Activated CD8-positive, alpha-beta memory T cell treated with anti-CD3 and anti-CD28 coated beads, Interleukin-2, amount 50 U/mL, for 48 hours (primary cell): Measurements from ENCODE around the gene ZDBF2.
"Not testable (repeated sequence)": the region's sequence is repeated elsewhere in the genome, so short reads cannot be mapped to it uniquely, and the experiment has no call there.

Experiments used
- DNase-seq: peaks from one replicate; pipeline ENCODE4 v3.0.0-alpha.2; 2020

ZDBF2 gene

DNA sequence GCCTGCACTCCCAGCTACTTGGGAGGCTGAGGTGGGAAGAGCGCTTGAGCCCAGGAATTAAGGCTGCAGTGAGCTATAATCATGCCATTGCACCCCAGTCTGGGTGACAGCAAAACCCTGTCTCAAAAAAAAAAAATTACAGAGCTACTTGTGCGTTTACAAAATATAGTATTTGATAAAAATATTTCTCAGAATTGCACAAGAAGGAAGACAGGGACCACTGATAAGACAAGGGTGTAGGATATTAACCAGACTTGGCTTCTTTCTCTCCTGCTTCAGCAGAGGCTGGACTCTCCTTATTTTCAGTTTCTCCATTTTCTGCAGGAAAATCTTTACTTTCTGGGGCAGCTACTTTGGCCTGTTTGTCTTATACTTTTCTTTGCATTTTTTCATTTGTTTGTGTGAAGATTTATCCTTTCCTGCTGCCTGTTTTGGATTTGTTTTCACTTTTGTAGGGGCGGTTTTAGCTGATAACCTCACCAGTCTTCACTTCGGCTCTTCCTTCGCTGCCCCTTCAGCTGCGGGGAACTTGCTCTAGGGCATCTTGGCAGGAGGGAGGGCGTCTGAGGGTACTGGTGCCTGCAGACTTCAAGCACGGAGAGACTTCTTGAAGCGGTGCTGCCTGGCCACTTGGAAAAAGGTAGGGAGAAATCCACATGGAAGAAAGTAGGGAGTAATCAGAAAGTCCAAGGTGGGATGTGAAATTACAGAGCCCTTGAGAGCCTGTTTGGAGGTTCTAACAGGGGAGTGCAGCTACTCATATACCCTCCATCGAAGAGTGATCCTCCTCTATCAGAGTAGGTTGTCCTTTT is 14.9 kb upstream of the ZDBF2 start:
- DNase-seq = no peak

DNA sequence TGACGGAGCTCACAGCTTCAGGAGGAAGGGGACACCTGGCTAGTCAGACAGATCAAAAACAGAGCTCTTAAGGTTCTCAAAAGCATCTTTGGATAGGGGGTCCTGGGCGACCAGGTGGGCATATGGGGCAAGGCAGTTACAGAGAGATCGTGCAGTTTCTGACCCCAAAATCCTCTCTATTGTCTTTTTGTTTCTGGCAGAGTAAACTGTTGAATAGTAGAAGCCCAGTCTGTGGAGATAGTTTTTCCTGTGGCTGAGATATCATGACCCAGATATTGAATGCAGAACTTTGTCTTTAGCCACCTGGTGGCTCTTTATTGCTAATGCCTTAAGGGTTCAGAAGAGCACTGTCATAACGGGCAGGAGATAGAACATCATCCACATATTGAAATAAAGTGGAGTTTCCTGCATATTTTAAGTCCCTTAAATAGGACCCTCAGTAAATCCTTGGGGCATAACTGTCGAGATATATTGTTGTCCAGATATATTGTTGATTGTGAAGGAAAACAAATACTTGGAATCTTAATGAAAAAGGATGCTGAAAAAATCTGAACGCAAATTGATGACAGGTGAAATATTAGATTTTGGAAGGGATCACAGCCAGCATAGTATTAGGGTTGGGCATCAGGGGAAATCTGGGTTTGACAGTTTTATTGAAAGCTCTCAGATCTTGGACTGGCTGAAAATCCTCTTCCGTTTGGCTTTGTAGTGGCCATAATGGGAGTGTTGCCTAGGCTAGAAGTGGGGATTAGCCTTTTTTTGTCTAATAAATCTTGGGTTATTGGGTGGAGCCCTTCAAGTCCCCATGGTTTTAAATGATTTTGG is 14.1 kb upstream of the ZDBF2 start:
- no peak for DNase-seq

DNA sequence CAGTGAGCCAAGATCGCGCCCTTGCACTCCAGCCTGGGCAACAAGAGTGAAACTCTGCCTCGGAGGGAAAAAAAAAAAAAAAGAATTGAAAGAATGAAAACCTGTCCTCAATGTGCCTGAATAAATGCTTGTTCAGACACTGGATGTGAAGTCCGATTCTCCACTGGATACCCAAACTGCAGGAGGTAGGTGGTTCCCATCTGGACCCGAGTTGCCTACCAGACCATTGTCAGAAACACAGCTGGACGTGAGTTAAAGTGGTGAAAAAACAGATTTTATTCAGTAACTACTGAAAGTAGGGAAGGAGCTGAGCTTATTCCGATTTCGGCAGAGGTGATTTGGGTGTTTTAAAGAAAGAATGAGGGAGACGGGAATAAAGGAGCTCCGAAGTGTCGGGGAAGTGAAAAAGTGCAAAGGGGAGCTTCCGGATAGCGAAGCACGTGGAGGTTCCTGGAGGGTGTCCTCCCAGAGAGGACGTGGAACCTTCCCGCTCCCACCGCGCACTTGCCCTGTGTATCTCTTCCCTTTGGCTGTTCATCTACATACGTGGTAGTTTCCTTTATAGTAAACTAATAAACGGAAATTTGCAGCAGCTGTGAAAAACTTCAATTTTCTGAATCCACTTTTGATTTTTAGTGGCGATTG is 10.4 kb upstream of the ZDBF2 start:
- no peak for DNase-seq

DNA sequence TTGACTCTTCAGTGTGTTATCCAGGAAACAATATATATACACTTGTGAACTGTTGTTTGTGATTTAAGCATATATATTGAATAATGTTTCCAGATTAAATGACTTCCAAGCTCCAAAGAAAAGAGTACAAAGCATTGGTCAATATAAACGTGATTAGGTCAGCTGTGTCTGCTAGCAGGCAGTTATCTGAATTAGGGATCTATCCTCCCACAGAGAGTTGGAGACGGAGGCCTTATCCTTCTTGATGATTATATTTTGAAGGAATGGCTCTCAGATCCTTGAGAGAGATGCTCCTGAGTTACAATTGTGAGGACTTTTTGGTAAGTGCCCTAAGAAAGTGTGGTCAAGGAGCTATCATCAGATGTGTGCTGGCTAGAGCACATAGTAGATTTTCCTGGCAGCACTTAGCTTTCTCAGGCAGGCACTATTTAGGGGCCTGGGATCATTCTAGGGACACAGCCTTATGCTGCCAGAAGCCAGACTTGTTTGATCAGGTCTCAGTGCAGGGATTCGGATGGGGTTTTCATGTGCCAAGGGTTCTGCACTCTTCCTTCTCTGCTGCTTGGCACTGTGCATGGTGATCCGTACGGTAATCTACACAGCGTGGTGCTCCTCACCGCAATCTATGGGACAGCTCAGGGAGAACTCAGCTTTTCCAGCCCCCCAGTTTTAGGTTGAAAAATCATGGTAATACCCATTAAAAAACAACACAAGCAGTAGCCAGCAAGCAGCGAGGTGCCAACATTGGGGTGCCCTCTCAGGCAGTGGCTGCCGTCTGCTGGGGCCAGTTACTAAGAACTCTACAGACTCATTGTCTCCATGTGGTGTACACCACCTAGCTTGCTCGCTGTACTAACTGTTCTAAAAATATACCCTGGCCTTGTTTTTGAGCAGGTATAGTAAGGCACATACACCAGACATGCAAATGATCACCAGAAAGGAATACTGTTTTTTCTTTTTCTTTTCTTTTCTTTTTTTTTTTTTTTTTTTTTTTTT is 8.0 kb upstream of the ZDBF2 start:
- DNase-seq = no peak

DNA sequence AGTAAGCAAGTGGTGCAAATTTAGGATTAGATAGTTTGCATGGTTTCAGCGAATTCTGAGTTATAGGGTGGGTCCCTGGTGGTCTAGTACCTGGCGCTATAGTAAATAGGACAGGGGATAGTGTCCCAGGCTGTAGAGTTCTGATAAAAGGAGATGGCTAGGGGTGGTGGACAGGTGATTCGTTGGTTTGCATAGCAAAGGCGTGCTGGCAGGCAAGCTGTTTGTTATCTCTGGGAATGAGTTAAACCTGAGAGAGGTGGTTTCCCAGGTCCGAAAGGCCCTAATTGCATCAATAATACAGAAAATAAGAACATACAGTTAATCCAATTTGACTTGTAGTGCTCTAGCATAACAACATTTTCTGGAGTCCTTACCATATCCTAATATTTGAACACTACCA is 6.9 kb upstream of the ZDBF2 start:
- no peak for DNase-seq

DNA sequence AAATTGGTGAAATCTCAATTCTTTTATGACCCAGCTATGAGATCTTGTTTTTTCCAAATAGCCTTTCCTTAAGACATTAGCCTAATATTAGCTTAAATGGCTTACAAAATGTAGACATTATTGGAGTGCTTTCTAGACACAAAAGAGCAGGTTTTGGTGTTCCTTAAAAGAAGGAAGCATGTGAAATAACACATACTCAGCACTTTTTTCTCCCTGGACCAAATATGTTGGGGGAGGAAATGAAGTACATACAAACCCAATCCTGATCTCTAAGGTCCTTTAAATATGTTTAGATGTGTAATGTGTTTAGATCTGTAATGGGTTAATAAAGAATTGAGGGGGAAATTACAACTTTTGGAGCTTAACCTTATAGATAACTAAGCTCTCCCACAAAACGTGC is 3.4 kb upstream of the ZDBF2 start:
- no peak for DNase-seq

DNA sequence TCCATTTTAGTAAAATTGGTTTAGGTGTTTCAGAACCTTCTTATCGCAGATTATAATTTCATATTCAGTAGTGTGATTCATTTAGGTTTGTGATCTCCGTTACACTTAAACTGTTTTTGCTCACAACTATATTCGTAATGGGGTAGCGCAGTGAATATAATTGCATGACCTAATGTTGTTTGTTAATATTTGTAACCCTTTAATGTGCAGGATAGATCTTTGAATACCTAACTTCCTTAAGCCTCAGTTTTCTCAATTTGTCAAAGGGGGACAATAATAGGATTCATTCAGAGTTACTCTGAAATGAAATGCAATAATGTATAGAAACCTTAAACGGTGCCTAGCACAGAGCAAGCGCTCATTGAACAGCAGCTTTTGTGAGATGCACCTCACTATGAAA is 558 bp upstream of the ZDBF2 start:
- no peak for DNase-seq

DNA sequence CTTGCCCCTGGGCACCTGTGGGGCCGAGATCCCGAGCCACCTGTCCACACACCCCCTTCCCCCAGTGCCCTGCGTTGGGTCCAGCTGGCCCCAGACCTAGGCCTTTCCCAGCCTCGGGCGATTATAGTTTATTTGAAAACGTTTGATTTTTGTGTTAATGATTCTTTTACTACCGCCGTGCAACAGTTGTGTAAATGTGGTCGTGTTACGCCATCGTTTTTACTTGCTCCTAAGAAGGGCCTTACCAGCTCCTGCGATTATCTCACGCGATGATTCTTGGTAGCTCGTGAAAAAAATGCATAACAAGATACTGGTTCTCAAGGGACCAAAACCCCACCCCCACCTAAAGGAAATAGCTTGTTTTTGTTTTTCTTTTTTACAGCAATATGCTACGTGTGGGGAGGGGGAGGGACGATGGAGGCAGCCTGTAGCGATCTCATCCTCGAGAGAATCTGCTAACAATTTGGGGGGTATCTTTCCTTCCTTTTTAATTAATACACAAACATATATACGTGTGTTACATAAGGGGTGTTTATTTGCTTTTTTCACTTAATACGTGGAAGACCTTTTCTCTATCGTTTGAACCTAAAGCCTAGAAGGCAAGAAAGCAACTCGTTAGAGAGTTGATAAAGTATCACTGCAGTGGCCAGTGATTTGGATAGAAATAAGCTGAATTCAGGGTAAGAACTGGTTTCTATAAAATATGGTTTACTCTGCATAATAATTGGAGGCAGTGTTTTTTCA is 1.0 kb downstream of the ZDBF2 start:
- DNase-seq = no peak

DNA sequence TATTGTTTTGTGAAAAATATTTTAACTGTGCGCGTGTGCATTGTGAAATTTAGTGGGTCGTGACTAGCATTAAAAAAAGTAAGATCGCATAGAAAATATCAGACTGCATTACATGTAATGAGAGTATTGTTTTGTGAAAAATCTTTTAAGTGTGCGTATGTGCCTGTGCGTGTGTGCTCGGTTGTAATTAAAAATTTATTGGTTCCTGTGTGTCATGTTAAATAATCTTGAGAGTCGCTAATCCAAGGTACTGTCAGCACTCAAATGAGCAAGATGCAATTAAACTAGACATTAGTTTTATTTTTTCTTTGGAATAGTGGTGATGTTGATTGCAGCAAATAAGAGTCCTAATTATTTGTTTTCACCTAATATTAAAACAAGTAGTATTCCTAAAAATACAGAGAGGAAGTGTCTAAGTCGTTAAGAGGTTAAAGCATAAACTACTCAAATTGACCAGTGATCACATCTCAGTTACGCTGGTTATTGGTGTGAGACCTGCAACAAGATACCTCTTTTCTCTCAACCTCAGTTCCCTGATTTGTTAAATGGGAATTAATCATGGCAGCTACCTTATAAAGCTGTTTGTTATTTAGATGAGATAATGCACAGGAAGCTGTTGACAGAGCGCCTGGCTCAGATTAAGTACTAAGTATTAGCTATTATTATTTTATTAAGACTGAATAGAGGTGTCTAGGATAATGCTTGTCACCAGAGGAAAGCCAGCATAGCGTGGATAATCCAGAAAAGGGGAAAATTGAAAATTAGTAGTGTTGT is 1.9 kb downstream of the ZDBF2 start:
- DNase-seq = no peak

DNA sequence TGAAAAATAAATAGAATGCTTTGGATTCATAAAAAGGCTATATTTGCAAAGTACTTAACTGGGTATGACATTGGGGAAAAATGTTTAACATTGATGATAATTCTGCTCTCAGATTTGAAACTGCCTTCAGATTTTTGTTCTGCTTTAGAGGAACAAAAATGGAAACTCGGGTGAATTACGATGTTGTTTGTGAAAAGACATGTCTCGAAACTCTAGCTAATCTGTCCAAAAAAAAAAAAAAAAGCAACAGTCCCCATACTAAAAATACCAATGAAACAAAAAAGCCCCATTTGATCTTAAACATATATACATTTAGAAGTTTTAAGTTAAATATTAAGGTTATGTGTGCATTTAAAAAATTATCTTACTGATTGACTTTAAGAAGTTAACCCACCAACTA is 3.0 kb downstream of the ZDBF2 start:
- no peak for DNase-seq

DNA sequence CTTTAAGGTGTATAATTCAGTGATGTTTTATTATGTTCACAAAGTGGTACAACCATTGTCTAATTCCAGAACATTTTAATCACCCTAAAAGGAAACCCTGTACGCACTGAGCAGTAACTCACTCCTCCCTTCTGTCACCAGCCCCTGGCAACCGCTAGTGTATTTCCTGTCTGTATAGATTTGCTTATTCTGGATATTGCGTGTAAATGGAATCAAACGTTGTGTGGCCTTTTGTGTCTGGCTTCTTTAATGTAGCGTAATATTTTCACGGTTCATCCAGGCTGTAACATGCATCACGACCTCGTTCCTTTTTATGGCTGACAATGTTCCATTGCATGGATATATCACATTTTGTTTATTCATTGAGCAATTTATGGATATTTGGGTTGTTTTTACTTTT is 8.3 kb downstream of the ZDBF2 start:
- DNase-seq = no peak

DNA sequence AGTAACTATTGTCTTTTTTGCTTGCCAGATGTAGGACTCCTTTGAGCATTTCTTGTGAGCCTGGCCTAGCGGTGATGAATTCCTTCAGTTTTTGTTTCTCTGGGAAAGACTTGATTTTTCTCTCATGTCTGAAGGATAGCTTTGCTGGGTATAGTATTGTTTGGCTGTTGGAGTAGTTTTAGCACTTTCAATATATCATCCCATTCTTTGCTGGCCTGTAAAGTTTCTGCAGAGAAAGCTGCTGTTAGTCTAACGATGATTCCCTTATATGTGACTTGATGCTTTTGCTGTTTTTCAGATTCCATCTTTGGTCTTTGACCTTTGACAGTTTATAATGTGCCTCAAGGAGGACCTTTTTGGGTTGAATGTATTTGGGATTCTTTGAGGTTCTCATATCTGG is 12.7 kb downstream of the ZDBF2 start:
- DNase-seq = no peak

DNA sequence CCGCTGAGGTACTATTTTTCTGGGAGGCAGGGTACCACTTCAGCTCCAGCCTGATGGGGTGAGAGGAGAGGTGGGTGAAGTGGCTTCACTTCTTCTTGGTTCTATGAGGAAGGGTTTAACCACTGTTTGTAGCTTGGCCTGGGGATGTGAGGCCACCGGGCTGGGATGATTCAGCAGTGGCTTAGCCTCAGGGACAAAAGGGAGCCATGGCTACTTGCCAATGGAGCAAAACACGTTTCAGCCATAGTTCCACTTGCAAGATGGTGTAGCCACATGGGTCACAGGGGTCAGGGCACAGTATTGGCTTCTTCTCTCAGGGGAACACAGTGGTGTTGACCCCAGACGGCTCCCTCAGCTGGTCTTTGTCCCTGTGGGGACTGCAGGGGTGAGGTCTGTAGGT is 14.9 kb downstream of the ZDBF2 start:
- DNase-seq = no peak

DNA sequence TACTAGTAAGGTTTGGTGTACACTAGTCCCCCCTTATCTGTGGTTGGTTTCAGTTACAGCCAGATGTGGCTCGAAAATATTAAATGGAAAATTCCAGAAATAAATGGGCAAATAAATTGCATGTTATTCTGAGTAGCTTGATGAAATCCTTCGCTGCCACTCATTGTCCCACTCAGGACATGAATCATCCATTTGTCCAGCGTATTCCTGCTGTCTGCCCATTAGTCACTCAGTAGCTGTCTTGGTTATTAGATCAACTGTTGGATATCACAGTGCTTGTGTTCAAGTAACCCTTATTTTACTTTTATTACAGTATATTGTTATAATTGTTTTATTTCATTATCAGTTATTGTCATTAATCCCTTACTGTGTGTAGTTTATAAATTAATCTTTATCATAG is 21.7 kb downstream of the ZDBF2 start:
- DNase-seq = no peak

DNA sequence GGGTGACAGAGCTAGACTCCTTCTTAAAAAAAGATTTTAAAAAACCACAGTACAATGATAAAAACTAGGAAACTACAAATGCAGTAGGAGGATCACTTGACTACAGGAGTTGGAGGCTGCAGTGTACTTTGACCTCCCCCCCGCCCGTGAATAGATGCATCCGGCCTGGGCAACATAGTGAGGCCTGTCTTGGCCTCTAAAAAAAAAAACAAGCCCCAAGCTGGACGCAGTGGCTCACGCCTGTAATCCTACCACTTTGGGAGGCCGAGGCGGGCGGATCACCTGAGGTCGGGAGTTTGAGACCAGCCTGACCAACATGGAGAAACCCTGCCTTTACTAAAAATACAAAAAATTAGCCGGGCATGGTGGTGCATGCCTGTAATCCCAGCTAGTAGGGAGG is 25.1 kb downstream of the ZDBF2 start:
- DNase-seq = not testable (repeated sequence)

DNA sequence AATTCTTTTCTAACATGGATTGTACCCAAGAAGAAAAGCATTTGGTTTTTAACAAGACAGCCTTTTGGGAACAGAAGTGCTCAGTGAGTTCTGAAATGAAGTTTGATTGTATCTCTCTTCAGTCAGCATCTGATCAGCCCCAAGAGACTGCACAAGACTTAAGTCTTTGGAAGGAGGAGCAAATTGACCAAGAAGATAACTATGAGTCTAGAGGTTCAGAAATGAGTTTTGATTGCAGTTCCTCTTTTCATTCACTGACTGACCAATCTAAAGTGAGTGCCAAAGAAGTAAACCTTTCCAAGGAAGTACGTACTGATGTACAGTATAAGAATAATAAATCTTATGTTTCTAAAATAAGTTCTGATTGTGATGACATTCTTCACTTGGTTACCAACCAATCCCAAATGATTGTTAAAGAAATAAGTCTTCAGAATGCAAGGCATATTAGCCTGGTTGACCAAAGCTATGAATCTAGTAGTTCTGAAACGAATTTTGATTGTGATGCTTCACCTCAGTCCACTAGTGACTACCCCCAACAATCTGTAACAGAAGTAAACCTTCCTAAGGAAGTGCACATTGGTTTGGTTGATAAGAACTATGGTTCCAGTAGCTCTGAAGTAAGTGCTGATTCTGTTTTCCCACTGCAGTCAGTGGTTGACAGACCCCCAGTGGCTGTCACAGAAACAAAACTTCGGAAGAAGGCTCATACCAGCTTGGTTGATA is 31.2 kb downstream of the ZDBF2 start:
- no peak for DNase-seq

DNA sequence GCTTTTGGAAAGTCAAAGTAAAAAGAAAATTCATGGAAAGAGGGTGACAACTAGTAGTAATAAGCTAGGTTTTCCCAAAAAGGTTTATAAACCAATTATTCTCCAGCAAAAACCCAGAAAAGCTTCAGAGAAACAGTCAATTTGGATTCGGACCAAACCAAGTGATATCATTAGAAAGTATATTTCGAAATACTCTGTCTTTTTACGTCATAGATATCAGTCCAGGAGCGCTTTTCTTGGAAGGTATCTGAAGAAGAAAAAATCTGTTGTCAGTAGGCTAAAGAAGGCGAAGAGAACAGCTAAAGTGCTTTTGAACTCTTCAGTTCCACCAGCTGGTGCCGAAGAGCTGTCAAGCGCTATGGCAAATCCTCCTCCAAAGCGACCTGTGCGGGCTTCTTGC is 36.6 kb downstream of the ZDBF2 start:
- no peak for DNase-seq

DNA sequence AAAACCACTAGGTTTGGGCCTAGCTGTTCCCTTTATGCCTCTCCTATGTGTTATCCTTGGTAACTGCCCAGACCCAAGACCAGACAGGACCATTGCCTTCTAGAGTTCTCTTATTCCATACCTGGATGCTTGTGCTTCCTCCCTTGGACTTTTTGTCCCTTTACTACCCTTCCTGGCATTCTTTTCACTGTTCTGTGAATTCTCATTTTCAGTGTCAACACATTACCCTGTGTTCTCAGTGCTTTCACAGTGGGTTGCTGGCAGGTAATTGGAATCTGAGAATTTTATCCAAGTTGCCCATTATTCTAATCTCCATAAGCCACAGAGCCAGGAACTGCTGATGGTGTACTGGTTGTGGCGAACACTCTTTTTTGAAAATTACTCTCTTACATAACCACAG is 41.7 kb downstream of the ZDBF2 start:
- no peak for DNase-seq

DNA sequence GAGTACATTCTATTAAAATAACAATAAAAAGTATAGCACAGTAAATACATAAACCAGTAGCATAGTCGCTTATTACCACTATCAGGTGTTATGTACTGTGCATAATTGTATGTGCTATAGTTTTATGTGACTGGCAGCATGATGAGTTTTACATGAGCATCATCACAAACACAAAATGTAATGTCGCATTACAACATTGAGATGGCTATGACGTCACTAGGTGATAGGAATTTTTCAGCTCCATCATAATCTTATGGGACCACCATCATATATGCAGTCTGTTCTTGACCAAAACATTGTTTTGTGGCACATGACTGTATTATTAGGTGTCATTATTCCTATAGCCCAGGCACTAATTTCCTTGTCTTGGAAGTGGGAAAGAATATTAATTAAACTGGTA is 48.6 kb downstream of the ZDBF2 start:
- DNase-seq = no peak

DNA sequence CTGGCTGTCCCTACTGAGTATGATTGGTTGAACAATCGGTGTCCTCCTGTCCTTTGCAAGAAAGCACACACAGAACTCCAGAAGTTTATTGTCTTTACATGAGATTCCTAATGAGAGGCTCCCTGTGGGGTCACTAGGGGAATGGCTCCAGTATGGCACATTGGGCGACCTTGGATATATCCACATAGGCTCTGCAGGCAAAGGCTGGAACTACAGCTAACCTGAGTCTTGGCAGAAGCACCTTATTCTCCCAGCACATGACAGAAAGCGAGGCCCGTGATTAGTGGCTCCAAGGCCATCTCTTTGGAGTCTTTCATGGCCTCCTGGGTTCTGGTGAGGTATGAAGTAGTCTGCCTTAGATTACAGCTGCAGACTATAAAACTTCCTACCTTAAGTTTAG is 49.0 kb downstream of the ZDBF2 start:
- no peak for DNase-seq
